ENCODE results near the gene PTAFR.
A peak's percentile ranks its signal among the peaks of the same experiment; 100 is the strongest.

PTAFR gene

DNA sequence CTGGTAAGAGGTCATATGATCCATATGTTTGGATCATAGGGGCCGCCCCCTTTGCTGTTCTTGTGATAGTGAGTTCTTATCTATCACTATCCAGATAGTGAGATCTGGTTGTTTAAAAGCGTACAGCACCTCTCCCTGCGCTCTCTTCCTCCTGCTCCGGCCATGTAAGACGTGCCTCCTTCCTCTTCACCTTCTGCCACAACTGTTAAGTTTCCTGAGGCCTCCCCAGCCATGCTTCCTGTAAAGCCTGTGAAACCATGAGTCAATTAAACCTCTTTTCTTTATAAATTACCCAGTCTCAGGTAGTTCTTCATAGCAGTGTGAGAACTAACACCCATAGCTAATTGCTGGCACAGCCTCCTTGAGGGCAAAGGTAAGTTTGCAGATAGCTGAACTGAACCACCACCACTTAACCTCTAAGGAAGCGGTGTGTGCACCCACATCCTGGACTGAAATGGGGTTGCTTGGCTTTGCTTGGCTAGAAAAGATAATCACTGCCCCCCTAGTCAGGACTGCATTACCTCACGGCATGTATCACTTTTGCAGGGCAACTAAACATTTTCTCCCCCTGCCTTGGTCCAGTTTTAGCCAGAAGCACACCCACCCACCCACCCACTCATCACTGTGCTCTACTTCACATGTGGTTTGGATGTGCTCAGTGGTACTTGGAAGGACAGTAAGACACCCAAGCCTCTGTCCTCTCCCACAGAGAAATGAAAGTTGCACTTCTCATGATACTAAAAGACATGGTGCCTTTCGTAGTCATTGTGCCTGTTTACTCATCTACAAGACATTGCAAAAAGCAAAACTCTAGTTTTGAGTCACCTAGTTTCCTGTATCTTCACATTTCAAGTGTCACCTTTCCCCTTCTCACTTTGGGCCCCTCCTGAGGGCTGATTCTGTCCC is 23.1 kb upstream of the PTAFR start:
- H3K36me3 ChIP-seq (ENCODE audit: insufficient read depth, insufficient read length, low read length), result peaks cover 67% of the 10 kb centered on the region
- peaks cover 14% of the 10 kb centered on the region for H3K4me1 ChIP-seq (ENCODE audit: insufficient read depth, insufficient read length)
- H3K4me3 ChIP-seq (ENCODE audit: insufficient read length, low read depth), result no peak overlapping the region
- TF ChIP-seq ZNF274 (IDR thresholded peaks at IDR 0.05; ENCODE audit: low read depth, low read length), result no peak
- no peak for TF ChIP-seq SUZ12 (IDR thresholded peaks at IDR 0.05; ENCODE audit: extremely low read depth, insufficient read depth, insufficient read length)
- no peak for TF ChIP-seq YY1 (IDR thresholded peaks at IDR 0.05; ENCODE audit: insufficient read depth, insufficient read length)
- H3K27me3 ChIP-seq (ENCODE audit: insufficient read depth, insufficient read length), result no peaks in the 10 kb centered on the region
- H3K9ac ChIP-seq (ENCODE audit: insufficient read length, low read depth), result no peak overlapping the region
- DNase-seq (ENCODE audit: low read depth, low spot score), result no peak
- H3K9me3 ChIP-seq (ENCODE audit: insufficient read depth, low read length), result no peaks in the 10 kb centered on the region

DNA sequence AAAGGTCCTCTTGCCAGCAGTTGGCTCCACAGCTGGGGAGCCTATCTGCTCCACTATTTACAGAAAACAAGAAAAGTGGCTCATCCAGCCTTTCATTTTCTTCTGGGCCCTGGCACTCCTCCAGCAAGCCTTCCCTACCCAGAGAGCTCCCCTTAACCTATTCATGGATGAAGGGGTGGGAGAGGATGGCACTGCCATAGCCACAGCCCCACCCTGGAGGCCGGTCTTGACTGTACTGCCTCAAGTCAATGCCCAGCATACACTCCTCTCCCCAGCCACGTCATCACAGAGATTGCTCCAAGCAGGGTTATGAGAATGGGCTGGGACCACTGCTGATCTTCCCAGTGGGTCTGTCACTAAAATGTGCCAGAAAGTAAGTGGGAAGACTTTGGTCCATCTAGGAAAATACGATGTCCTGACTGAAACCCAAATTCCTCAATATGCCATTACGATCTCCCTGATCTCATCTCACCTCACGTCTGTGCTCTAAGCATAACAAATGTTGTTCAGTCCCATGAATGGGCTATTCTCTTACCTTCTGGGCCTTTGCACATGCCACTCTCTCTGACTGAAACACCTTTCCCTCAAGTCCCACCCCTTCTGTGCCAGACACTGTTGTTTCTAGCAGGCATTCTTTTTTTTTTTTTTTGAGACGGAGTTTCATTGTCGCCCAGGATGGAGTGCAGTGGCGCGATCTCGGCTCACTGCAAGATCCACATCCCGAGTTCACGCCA is 21.4 kb upstream of the PTAFR start:
- Histone ChIP-seq H3K27me3 (ENCODE audit: insufficient read depth, insufficient read length) (no peaks in the 10 kb centered on the region), H3K9ac (ENCODE audit: insufficient read length, low read depth) (no peak overlapping the region), H3K4me1 (ENCODE audit: insufficient read depth, insufficient read length) (peaks cover 28% of the 10 kb centered on the region), H3K36me3 (ENCODE audit: insufficient read depth, insufficient read length, low read length) (peaks cover 54% of the 10 kb centered on the region), H3K4me3 (ENCODE audit: insufficient read length, low read depth) (no peak overlapping the region), H3K9me3 (ENCODE audit: insufficient read depth, low read length) (no peaks in the 10 kb centered on the region)
- no peak for TF ChIP-seq ZNF274 (IDR thresholded peaks at IDR 0.05; ENCODE audit: low read depth, low read length)
- TF ChIP-seq YY1 (IDR thresholded peaks at IDR 0.05; ENCODE audit: insufficient read depth, insufficient read length), result no peak
- no peak for TF ChIP-seq SUZ12 (IDR thresholded peaks at IDR 0.05; ENCODE audit: extremely low read depth, insufficient read depth, insufficient read length)
- DNase-seq (ENCODE audit: low read depth, low spot score), result no peak

DNA sequence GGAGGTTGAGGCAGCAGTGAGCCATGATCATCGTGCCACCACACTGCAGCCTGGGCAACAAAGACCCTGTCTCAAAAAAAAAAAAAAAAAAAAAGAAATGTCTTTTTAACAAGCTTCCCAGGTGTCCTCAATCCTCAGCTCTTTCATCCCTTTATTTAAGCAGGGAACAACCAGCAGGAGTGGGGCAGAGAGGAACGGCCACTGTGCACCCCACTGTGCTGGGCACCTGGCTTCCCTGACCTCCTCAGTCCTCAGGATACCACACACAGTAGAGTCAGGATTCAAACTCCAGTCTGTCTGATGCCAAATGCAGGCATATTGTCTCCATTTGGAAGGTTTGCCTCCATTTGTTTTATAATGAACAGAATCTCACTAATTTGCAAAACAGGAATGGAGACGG is 19.8 kb upstream of the PTAFR start:
- Histone ChIP-seq H3K4me3 (ENCODE audit: insufficient read length, low read depth) (no peak overlapping the region), H3K9ac (ENCODE audit: insufficient read length, low read depth) (no peak overlapping the region), H3K27me3 (ENCODE audit: insufficient read depth, insufficient read length) (no peaks in the 10 kb centered on the region), H3K4me1 (ENCODE audit: insufficient read depth, insufficient read length) (peaks cover 28% of the 10 kb centered on the region), H3K9me3 (ENCODE audit: insufficient read depth, low read length) (no peaks in the 10 kb centered on the region), H3K36me3 (ENCODE audit: insufficient read depth, insufficient read length, low read length) (peaks cover 43% of the 10 kb centered on the region)
- no peak for TF ChIP-seq YY1 (IDR thresholded peaks at IDR 0.05; ENCODE audit: insufficient read depth, insufficient read length)
- TF ChIP-seq ZNF274 (IDR thresholded peaks at IDR 0.05; ENCODE audit: low read depth, low read length), result no peak
- no peak for TF ChIP-seq SUZ12 (IDR thresholded peaks at IDR 0.05; ENCODE audit: extremely low read depth, insufficient read depth, insufficient read length)
- DNase-seq (ENCODE audit: low read depth, low spot score), result no peak

DNA sequence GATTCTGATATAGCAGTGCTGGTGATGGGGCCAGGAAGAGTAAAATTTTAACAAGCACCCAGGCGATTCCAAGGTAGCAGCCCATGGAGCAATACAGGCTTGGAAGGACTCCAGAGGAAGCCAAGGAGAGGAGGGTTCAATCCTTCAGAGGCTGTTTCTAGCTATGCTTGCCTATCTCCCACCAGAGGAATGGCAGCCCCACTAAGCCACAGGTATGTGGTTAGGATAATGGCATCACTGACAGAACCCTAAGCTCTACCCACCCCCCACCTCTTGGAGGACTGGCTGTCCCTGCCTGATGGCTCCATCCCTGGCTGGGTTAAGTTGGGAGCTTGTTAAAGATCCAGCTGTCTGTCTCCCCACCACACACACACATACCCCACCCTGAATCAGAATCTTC is 19.3 kb upstream of the PTAFR start:
- Histone ChIP-seq H3K4me1 (ENCODE audit: insufficient read depth, insufficient read length) (peaks cover 28% of the 10 kb centered on the region), H3K4me3 (ENCODE audit: insufficient read length, low read depth) (no peak overlapping the region), H3K9me3 (ENCODE audit: insufficient read depth, low read length) (no peaks in the 10 kb centered on the region), H3K27me3 (ENCODE audit: insufficient read depth, insufficient read length) (no peaks in the 10 kb centered on the region), H3K9ac (ENCODE audit: insufficient read length, low read depth) (no peak overlapping the region), H3K36me3 (ENCODE audit: insufficient read depth, insufficient read length, low read length) (peaks cover 37% of the 10 kb centered on the region)
- no peak for DNase-seq (ENCODE audit: low read depth, low spot score)
- no peak for TF ChIP-seq YY1 (IDR thresholded peaks at IDR 0.05; ENCODE audit: insufficient read depth, insufficient read length)
- no peak for TF ChIP-seq SUZ12 (IDR thresholded peaks at IDR 0.05; ENCODE audit: extremely low read depth, insufficient read depth, insufficient read length)
- no peak for TF ChIP-seq ZNF274 (IDR thresholded peaks at IDR 0.05; ENCODE audit: low read depth, low read length)

DNA sequence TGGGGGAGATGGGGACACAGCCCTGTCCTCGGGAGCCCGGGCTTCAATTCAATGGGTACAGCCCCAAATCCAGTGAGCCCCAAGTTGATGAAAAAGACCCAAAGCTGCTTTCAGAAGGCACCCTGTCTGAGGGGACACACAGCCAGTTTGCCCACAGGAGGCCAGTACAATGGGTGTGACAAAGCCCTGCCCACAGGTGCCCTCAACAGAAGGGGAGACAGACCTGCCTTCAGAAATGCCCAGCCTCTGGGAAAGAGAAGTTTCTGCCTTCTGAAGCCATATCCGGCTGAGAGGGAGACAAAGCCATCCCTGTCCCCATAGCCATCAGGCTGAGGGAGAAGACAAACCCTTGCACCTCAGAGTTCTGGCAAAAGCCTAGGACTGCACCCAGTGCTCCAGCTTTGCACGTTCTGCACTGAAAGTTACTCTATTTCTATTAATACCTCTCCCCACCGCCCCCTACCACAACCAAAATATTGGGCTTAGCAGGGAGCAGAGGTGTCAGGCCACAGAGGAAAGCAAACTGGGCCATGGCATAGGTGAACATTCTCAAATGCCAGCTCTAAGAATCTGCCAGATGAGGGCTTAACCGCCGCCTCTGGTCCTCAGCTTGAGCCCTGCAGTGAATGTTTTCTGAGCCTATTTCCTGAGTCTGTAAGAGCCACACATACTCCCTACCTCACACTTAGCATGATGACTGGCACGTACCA is 18.0 kb upstream of the PTAFR start:
- Histone ChIP-seq H3K27me3 (ENCODE audit: insufficient read depth, insufficient read length) (no peaks in the 10 kb centered on the region), H3K9me3 (ENCODE audit: insufficient read depth, low read length) (no peaks in the 10 kb centered on the region), H3K4me1 (ENCODE audit: insufficient read depth, insufficient read length) (peaks cover 28% of the 10 kb centered on the region), H3K4me3 (ENCODE audit: insufficient read length, low read depth) (no peak overlapping the region), H3K9ac (ENCODE audit: insufficient read length, low read depth) (peak overlapping the region; percentile 37), H3K36me3 (ENCODE audit: insufficient read depth, insufficient read length, low read length) (peaks cover 25% of the 10 kb centered on the region)
- no peak for DNase-seq (ENCODE audit: low read depth, low spot score)
- no peak for TF ChIP-seq YY1 (IDR thresholded peaks at IDR 0.05; ENCODE audit: insufficient read depth, insufficient read length)
- no peak for TF ChIP-seq ZNF274 (IDR thresholded peaks at IDR 0.05; ENCODE audit: low read depth, low read length)
- TF ChIP-seq SUZ12 (IDR thresholded peaks at IDR 0.05; ENCODE audit: extremely low read depth, insufficient read depth, insufficient read length), result no peak

DNA sequence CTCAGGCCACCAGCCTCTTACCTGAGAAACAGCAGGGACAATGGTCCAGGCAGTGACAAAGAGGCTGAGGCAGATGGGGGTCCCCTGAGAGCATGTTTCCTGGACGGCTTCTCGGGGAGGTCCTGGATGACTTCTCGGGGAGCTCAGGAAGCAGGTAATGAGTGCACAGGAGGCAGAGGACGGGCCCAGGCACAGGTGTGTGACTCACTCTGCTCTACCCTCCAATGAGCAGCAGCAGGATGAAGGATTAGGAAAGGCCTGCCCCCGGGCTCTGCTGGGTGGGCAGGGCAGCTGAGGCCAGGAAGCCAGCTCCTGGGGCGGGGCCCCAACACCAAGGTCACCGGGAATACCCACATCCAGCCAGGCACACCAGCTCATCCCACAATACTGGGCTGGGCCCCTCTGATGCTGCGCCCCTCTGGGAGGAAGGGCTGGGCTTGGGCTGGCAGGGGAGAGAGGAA is 17.2 kb upstream of the PTAFR start:
- peaks cover 18% of the 10 kb centered on the region for H3K36me3 ChIP-seq (ENCODE audit: insufficient read depth, insufficient read length, low read length)
- H3K4me3 ChIP-seq (ENCODE audit: insufficient read length, low read depth), result no peak overlapping the region
- TF ChIP-seq ZNF274 (IDR thresholded peaks at IDR 0.05; ENCODE audit: low read depth, low read length) (no peak), SUZ12 (IDR thresholded peaks at IDR 0.05; ENCODE audit: extremely low read depth, insufficient read depth, insufficient read length) (no peak), YY1 (IDR thresholded peaks at IDR 0.05; ENCODE audit: insufficient read depth, insufficient read length) (no peak)
- H3K9me3 ChIP-seq (ENCODE audit: insufficient read depth, low read length), result no peaks in the 10 kb centered on the region
- H3K4me1 ChIP-seq (ENCODE audit: insufficient read depth, insufficient read length), result peaks cover 28% of the 10 kb centered on the region
- H3K9ac ChIP-seq (ENCODE audit: insufficient read length, low read depth), result peak overlapping the region; percentile 21
- no peaks in the 10 kb centered on the region for H3K27me3 ChIP-seq (ENCODE audit: insufficient read depth, insufficient read length)
- DNase-seq (ENCODE audit: low read depth, low spot score), result no peak
